ENCODE data around the gene SHANK2.

The SHANK2 gene

GRCh38 chr11:71285111-71285510, 32.7 kb upstream of the SHANK2 start:
- TF ChIP-seq, protein P1, sequence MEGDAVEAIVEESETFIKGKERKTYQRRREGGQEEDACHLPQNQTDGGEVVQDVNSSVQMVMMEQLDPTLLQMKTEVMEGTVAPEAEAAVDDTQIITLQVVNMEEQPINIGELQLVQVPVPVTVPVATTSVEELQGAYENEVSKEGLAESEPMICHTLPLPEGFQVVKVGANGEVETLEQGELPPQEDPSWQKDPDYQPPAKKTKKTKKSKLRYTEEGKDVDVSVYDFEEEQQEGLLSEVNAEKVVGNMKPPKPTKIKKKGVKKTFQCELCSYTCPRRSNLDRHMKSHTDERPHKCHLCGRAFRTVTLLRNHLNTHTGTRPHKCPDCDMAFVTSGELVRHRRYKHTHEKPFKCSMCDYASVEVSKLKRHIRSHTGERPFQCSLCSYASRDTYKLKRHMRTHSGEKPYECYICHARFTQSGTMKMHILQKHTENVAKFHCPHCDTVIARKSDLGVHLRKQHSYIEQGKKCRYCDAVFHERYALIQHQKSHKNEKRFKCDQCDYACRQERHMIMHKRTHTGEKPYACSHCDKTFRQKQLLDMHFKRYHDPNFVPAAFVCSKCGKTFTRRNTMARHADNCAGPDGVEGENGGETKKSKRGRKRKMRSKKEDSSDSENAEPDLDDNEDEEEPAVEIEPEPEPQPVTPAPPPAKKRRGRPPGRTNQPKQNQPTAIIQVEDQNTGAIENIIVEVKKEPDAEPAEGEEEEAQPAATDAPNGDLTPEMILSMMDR (IDR thresholded peaks at IDR 0.05; ENCODE audit: insufficient read depth, low read length, poor library complexity, severe bottlenecking) = no peak
- no peak for TF ChIP-seq EZH2phosphoT487 (conservative IDR thresholded peaks at IDR 0.05; ENCODE audit: low read length)
- Histone ChIP-seq H3K27ac (ENCODE audit: low read depth, low read length) (no peak overlapping the region), H3K4me2 (ENCODE audit: low read depth, low read length, poor library complexity, severe bottlenecking) (no peak overlapping the region)

GRCh38 chr11:71284525-71285092, 32.2 kb upstream of the SHANK2 start:
- no peak overlapping the region for H3K9ac ChIP-seq (ENCODE audit: low read length)
- H2AFZ ChIP-seq (ENCODE audit: low read depth, low read length, severe bottlenecking) = no peak overlapping the region
- H3K27me3 ChIP-seq (ENCODE audit: low read length) = no peaks in the 10 kb centered on the region
- no peaks in the 10 kb centered on the region for H3K36me3 ChIP-seq (ENCODE audit: low read length)
- H3K79me2 ChIP-seq (ENCODE audit: insufficient read depth, low read length) = no peaks in the 10 kb centered on the region
- TF ChIP-seq, protein P1 (IDR thresholded peaks at IDR 0.05; ENCODE audit: insufficient read depth, low read length, poor library complexity, severe bottlenecking) = no peak
- no peak for TF ChIP-seq EZH2phosphoT487 (conservative IDR thresholded peaks at IDR 0.05; ENCODE audit: low read length)
- no peaks in the 10 kb centered on the region for H3K9me2 ChIP-seq (replicated peaks; ENCODE audit: insufficient read depth, low read length)
- no peaks in the 10 kb centered on the region for H4K20me1 ChIP-seq (ENCODE audit: low read depth, low read length)
- H3K9me3 ChIP-seq (ENCODE audit: insufficient read depth, low read length) = 0 out of 2 replicates have a peak, but pooled peaks cover under 1% of the 10 kb centered on the region
- no peak overlapping the region for H3K27ac ChIP-seq (ENCODE audit: low read depth, low read length)
- H3K4me3 ChIP-seq (ENCODE audit: insufficient read depth, low read length, poor library complexity, severe bottlenecking) = no peak overlapping the region
- H3K4me2 ChIP-seq (ENCODE audit: low read depth, low read length, poor library complexity, severe bottlenecking) = no peak overlapping the region
- H3F3A ChIP-seq (ENCODE audit: insufficient read depth) = no peaks in the 10 kb centered on the region

More at GRCh38 chr11:71285111-71285510, 32.7 kb upstream of the SHANK2 start:
- Histone ChIP-seq H3K27me3 (ENCODE audit: low read length) (no peaks in the 10 kb centered on the region), H3K9me3 (ENCODE audit: insufficient read depth, low read length) (0 out of 2 replicates have a peak, but pooled peaks cover 4% of the 10 kb centered on the region), H4K20me1 (ENCODE audit: low read depth, low read length) (no peaks in the 10 kb centered on the region), H3K4me3 (ENCODE audit: insufficient read depth, low read length, poor library complexity, severe bottlenecking) (no peak overlapping the region), H3K36me3 (ENCODE audit: low read length) (no peaks in the 10 kb centered on the region), H3K9ac (ENCODE audit: low read length) (no peak overlapping the region), H3K79me2 (ENCODE audit: insufficient read depth, low read length) (no peaks in the 10 kb centered on the region), H3F3A (ENCODE audit: insufficient read depth) (no peaks in the 10 kb centered on the region), H2AFZ (ENCODE audit: low read depth, low read length, severe bottlenecking) (no peak overlapping the region), H3K9me2 (replicated peaks; ENCODE audit: insufficient read depth, low read length) (no peaks in the 10 kb centered on the region)

GRCh38 chr11:71283971-71284441, 31.6 kb upstream of the SHANK2 start:
- Histone ChIP-seq H3F3A (ENCODE audit: insufficient read depth) (no peaks in the 10 kb centered on the region), H4K20me1 (ENCODE audit: low read depth, low read length) (no peaks in the 10 kb centered on the region), H3K27ac (ENCODE audit: low read depth, low read length) (no peak overlapping the region), H2AFZ (ENCODE audit: low read depth, low read length, severe bottlenecking) (no peak overlapping the region), H3K4me2 (ENCODE audit: low read depth, low read length, poor library complexity, severe bottlenecking) (no peak overlapping the region), H3K9me2 (replicated peaks; ENCODE audit: insufficient read depth, low read length) (no peaks in the 10 kb centered on the region), H3K36me3 (ENCODE audit: low read length) (no peaks in the 10 kb centered on the region), H3K9me3 (ENCODE audit: insufficient read depth, low read length) (no peaks in the 10 kb centered on the region), H3K79me2 (ENCODE audit: insufficient read depth, low read length) (no peaks in the 10 kb centered on the region), H3K4me3 (ENCODE audit: insufficient read depth, low read length, poor library complexity, severe bottlenecking) (no peak overlapping the region), H3K9ac (ENCODE audit: low read length) (no peak overlapping the region), H3K27me3 (ENCODE audit: low read length) (no peaks in the 10 kb centered on the region)
- TF ChIP-seq EZH2phosphoT487 (conservative IDR thresholded peaks at IDR 0.05; ENCODE audit: low read length) = no peak
- TF ChIP-seq, protein P1 (IDR thresholded peaks at IDR 0.05; ENCODE audit: insufficient read depth, low read length, poor library complexity, severe bottlenecking) = no peak
